Fibroblast of pulmonary artery (primary cell): ENCODE results near the gene MIPEP.

Source experiments
- DNase-seq: peaks from one replicate; pipeline ENCODE4 v3.0.0-alpha.2; 2010; ENCODE audit warnings: low read depth
- H3K4me3 ChIP-seq: replicated peaks from 2 replicates; pipeline ENCODE4 v1.5.1; 2011; ENCODE audit warnings: low read depth, mild to moderate bottlenecking, control low read depth, low read length, moderate library complexity
- TF ChIP-seq, protein P1 (sequence below): IDR thresholded peaks from 2 replicates; pipeline ENCODE4 v1.5.1; 2011; ENCODE audit warnings: mild to moderate bottlenecking, control low read depth, low read length, inconsistent platforms; ENCODE audit errors: missing control alignments

Gene MIPEP

DNA sequence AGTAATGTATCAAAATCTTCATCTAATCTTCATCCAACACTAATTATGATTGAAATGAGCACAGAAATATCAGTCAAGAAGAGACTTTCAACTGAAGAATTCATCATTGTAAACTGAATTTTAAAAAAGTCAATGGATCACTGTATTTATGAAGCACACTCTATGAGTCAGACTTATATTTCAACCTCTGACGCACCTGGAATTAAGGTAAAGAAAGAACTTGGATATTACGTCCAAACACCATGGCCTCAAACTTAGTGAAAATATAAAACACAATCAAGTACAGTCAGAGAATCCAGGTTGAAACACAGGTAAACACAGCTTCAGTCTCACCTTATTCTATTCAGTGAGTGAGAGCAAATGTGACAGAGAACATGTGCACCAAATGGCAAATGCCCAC is 39.5 kb downstream of the MIPEP start:
- TF ChIP-seq, protein P1, sequence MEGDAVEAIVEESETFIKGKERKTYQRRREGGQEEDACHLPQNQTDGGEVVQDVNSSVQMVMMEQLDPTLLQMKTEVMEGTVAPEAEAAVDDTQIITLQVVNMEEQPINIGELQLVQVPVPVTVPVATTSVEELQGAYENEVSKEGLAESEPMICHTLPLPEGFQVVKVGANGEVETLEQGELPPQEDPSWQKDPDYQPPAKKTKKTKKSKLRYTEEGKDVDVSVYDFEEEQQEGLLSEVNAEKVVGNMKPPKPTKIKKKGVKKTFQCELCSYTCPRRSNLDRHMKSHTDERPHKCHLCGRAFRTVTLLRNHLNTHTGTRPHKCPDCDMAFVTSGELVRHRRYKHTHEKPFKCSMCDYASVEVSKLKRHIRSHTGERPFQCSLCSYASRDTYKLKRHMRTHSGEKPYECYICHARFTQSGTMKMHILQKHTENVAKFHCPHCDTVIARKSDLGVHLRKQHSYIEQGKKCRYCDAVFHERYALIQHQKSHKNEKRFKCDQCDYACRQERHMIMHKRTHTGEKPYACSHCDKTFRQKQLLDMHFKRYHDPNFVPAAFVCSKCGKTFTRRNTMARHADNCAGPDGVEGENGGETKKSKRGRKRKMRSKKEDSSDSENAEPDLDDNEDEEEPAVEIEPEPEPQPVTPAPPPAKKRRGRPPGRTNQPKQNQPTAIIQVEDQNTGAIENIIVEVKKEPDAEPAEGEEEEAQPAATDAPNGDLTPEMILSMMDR = no peak
- no peak overlapping the region for H3K4me3 ChIP-seq
- DNase-seq = no peak

DNA sequence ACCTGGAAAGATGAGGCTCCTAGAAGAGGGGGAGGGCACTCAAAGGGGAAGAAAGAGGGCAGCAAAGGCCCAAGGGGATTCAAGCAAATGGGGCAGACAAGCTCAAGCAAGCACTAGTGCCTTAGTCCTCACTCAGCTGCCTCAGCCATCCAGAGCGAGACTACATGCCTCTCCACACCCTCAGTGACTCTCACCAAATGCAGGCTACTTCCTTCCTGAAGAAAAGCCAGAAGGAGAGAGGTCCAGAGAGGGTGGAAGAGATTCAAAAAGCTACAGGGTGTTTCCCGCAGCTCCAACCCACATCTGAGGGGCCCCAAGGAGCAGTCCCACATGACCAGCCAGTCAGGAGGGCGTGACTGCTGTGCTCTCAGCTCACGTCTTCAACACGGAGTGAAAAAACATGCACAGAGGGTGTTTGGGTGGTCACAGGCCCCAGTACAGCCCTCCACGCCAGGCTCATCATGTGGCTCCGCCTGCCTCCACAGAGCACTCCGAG is 40.5 kb downstream of the MIPEP start:
- DNase-seq = no peak
- TF ChIP-seq, protein P1 = no peak

DNA sequence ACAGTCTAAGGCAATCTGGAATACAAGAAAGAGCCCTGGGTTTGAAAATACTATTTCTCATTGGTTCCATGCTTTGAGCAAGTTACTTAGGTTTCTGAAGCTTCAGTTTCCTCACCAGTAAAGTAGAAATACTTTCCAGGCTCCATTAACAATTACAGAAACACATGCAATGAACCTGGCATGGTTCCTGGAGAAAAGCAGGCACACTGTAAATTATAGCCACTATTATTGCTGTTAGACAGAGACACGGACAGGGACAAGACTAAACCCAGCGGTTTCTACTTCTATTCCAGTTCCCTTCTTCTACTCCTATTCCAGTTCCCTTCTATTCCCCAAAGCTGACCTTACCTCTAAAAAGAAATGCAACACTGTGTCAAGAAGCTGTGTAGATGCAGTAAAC is 41.2 kb downstream of the MIPEP start:
- H3K4me3 ChIP-seq = no peak overlapping the region
- TF ChIP-seq, protein P1 = no peak
- DNase-seq = no peak

More for the DNA sequence above, 40.5 kb downstream of the MIPEP start:
- no peak overlapping the region for H3K4me3 ChIP-seq

DNA sequence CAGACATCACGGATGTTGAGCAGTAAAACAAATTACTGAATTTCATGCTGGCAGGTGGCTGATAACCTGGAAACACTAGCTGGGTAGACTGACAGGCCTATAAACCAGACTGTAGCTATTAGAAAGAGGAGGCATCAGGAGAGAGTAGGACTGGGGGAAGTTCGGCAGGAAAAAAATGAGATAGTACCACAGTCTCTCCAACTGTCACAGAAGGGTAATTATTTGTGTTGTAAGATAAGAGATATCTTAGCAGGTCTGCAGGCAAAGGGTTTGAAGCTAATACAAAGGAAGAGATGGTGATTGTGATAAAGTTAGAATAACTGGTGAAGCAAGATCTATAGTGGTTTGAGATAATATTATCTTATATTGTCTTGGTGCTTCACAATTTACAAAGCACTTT is 41.7 kb downstream of the MIPEP start:
- TF ChIP-seq, protein P1 = no peak
- DNase-seq = no peak
- no peak overlapping the region for H3K4me3 ChIP-seq

DNA sequence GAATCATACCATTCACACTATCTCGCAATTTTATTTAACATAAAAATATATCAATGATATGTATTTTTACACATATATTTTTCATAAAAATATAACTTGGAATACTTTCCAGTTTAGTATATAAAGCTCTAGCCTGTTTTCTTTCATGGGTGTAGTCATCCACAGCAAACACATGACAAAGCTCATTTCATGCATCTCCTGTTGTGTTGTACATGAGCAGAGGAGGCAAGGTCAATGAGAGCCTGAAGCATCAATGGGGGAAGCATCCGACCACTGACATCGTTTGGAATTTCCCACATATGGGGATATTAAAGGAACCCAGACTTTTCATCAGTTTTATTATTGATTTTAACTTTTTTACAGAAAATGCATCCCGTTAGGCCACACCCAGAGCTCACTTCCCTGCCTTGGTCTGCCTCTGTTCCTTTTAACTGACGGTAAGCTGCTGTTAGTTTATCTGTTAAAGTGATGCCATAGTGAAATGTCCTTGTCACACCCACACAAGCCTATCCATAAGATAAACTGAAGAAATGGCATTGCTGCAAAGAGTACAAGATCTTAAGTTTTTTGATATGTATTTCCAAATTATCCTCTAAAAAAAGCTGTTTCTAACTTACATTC is 44.0 kb downstream of the MIPEP start:
- DNase-seq = no peak
- TF ChIP-seq, protein P1 = no peak
- H3K4me3 ChIP-seq = no peak overlapping the region

DNA sequence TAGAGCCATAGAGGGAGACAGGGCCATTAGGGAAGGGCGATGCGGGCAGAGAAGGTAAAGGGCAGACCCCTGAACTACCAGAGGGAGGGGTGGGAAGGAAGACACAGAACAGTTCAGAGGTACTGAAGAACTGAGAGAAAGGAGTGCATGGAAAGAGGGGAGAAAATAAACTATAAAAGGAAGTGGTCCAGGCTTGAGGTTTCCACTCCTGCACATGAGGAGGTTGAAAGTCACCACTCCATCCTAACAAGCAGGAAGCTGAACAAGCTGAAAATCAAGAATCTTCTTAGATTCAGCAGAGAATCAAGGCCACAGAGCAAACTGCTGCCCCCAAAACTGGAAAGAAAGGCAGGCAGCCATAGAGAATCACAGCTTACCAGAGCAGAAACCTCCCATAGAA is 45.1 kb downstream of the MIPEP start:
- H3K4me3 ChIP-seq = no peak overlapping the region
- no peak for DNase-seq
- TF ChIP-seq, protein P1 = no peak

DNA sequence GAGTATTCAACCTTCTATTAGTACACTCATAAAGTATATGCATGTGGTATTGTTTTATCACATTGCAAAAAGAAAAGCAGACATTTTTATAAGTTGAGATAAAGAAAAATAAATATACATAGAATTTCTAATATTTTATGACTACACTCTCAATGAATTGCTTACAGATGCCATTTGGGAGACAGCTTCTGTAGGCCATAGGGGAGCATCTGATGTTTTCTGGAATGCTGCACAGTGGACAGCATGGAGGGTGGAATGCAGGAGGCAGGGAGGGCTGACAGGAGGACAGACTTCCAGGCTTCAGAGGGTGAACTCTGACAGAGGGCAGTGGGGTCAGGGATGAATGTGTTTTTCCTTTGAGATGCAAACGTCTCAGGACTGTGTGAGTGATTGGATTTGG is 45.8 kb downstream of the MIPEP start:
- no peak overlapping the region for H3K4me3 ChIP-seq
- TF ChIP-seq, protein P1 = no peak
- no peak for DNase-seq
